GM18519 (cell line): Measurements from ENCODE around the gene AXIN2.

Experiments used
- ATAC-seq: cut with Tn5 transposase; IDR thresholded peaks from one replicate; pipeline ENCODE4 v1.9.1; 2021; ENCODE audit warnings: mild to moderate bottlenecking, moderate library complexity; ENCODE audit not compliant: unreplicated experiment, low FRiP score

The AXIN2 gene

GRCh38 chr17:65556014-65556909 lies 5.2 kb downstream of the AXIN2 start:
- no peak for ATAC-seq

GRCh38 chr17:65554553-65555223 lies 6.8 kb downstream of the AXIN2 start:
- no peak for ATAC-seq

GRCh38 chr17:65553646-65554552 lies 7.5 kb downstream of the AXIN2 start:
- ATAC-seq = no peak

- no peak for ATAC-seq
Observed at GRCh38 chr17:65553009-65553645, 8.3 kb downstream of the AXIN2 start.

- ATAC-seq = no peak
Observed at GRCh38 chr17:65552214-65552613, 9.2 kb downstream of the AXIN2 start.

- ATAC-seq = no peak
Observed at GRCh38 chr17:65551267-65552040, 10.0 kb downstream of the AXIN2 start.

GRCh38 chr17:65550758-65551157 lies 10.7 kb downstream of the AXIN2 start:
- no peak for ATAC-seq

DNA sequence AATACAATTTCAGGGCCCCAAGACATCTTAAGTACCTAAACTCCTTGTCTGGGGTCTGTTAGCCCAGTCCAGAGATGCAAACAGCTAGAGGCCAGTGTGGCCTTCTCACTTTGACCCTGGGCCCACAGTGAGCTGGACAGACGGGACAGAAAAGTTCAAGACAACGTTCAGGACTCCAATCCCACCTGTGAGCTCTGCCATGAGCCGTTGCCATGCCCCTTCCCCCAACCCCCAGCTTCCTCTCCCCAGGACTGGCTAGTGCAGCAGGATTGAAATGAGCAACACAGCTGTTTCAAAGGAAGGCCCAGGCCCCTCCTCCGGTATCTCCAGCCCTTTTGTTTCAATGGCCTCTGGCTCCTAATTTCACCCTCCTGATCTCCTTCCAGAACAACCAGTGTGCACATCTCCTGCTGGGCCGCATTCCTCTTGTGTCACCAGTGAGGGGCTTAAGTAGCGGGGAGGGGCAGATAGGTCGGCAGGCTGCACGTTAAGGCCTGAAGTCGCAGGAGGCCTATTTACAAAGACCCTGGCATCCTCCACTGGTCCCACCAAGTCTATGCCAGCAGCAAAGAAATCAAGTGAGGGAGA lies 11.3 kb downstream of the AXIN2 start:
- ATAC-seq = no peak

GRCh38 chr17:65548269-65548969 lies 13.0 kb downstream of the AXIN2 start:
- ATAC-seq = no peak

DNA sequence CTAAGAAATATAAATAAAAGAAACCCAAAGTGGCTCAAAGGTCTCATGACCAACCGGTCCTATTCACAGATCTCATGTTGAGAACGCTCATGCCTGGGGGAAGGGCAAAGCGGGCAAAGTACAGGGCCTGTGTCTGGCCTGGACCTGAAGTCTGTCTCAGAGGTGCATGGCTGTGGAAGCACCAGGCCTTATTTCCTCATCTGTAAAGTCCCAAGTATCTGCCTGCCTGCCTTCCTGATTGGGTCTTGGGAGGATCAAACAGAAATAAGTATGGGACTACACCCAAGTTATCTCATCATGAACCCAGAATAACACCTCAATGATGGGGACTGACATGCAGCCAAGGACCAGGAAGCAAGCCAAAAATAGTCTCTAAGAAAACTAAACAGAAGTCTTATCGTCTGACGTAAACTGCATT lies 14.2 kb downstream of the AXIN2 start:
- no peak for ATAC-seq

GRCh38 chr17:65546579-65546978 lies 14.9 kb downstream of the AXIN2 start:
- no peak for ATAC-seq

- ATAC-seq = no peak
Observed at GRCh38 chr17:65545705-65546523, 15.5 kb downstream of the AXIN2 start.

- ATAC-seq = no peak
Observed at GRCh38 chr17:65544672-65545071, 16.8 kb downstream of the AXIN2 start.

DNA sequence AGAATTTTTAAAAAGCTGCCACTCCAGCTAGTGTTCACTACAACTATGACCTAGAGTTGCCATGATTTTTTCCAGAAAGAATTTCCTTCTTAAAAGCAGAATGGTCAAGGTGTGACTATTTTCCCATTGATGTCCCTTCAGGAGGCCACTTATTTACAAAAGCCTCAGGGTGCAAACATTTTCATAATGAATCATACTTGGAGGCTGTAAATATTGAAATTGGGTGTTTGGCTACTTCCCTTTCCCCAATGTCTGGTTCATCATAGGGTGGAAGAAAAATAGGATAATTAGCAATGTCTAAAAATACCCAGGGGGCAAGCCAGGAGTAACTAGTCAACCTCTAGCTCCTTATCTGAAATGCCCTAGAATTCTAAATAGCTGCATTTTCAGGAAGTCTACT lies 18.8 kb downstream of the AXIN2 start:
- no peak for ATAC-seq

DNA sequence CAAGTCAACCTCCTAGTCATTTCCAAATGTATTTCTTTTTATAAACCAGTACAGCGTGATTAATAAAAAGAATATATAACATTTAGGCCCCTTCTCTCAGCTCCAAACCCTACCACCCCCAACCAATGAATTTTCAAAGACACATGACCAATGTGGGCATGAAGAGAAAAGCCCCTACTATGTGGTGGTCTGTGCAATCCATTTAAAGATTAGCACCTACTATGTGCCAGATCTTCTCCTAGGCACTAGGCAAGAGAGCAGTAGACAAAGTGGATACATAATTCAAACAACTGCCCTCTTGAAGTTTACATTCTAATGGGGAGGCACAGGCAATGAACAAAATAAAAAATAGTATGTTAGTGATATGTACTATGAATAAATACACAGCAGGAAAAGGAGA lies 19.4 kb downstream of the AXIN2 start:
- no peak for ATAC-seq

GRCh38 chr17:65541453-65541852 lies 20.0 kb downstream of the AXIN2 start:
- ATAC-seq = no peak

GRCh38 chr17:65539630-65540266 lies 21.7 kb downstream of the AXIN2 start:
- ATAC-seq = no peak
